ENCODE measurements around the gene DRD2.

DNA sequence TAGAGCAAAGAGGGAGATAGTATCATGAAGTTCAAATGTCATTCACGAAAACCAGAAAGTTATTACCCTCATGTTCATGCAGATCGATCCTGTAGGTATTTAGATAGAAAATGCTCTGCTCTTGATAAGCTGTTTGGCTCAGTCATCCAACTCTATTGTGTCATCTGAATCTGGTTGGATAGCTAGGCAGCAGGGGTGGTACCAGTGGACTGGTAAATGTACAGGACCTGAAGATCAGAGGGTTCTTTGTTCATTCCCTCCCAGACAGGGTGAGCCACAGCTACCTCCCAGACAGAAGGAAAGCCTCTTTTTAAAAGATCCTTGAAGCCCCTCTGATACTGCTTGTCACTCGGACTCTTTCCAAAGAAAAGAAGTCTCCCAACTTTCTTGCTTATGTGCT lies 29.8 kb upstream of the DRD2 start:
- TF ChIP-seq, protein P1, sequence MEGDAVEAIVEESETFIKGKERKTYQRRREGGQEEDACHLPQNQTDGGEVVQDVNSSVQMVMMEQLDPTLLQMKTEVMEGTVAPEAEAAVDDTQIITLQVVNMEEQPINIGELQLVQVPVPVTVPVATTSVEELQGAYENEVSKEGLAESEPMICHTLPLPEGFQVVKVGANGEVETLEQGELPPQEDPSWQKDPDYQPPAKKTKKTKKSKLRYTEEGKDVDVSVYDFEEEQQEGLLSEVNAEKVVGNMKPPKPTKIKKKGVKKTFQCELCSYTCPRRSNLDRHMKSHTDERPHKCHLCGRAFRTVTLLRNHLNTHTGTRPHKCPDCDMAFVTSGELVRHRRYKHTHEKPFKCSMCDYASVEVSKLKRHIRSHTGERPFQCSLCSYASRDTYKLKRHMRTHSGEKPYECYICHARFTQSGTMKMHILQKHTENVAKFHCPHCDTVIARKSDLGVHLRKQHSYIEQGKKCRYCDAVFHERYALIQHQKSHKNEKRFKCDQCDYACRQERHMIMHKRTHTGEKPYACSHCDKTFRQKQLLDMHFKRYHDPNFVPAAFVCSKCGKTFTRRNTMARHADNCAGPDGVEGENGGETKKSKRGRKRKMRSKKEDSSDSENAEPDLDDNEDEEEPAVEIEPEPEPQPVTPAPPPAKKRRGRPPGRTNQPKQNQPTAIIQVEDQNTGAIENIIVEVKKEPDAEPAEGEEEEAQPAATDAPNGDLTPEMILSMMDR (IDR thresholded peaks at IDR 0.05) = no peak
- no peak for TF ChIP-seq POLR2A (IDR thresholded peaks at IDR 0.05)
- TF ChIP-seq EP300 (IDR thresholded peaks at IDR 0.05) = no peak
